ENCODE measurements around the gene CLIC5.

- TF ChIP-seq POLR2A (IDR thresholded peaks at IDR 0.05; ENCODE audit: low read length): no peak
- TF ChIP-seq GATA1 (IDR thresholded peaks at IDR 0.05; ENCODE audit: low read depth, low read length): no peak
Measured at GRCh38 chr6:45841062-45841461, 174.6 kb downstream of the CLIC5 start.
